HG03571 (cell line): ENCODE measurements around the gene CNPY2.

Source experiments
- ATAC-seq: cut with Tn5 transposase; IDR thresholded peaks from one replicate; pipeline ENCODE4 v1.9.1; 2021; ENCODE audit not compliant: unreplicated experiment

CNPY2 gene

DNA sequence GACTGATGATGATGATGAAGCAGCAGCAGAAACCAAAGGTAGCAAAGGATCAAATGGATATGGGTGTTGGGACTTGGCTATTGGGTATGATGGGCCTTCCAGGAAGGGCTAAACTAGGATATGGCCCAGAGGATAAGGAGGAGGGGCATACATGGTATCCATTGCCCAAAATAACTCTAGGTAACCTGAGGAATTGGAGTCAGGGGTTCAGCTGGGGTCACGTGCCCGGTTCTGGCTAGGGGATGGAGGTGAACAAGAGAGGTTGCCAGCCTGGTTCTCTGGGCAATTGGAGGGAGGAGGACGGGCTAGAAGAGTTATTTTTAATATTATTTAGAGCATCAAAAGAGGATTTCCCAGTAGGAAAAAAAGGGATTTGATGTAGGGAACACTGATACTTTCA lies 54.9 kb downstream of the CNPY2 start:
- ATAC-seq = no peak

DNA sequence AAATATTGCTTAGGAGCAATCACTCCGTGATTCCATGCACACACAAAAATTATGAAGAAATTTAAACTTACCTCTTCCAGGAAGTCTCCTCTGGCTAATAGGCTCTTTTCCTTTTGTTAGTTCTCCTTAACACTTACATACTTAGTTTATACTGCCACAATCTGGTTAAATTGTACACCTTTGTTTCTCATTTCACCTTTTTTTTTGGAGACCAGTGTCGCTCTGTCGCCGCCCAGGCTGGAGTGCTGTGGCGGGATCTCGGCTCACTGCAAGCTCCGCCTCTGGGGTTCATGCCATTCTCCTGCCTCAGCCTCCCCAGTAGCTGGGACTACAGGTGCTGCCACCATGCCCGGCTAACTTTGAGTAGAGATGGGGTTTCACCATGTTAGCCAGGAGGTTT lies 55.4 kb downstream of the CNPY2 start:
- ATAC-seq = no peak
